GM18511 (cell line): ENCODE measurements around the gene HHEX.
"Not testable (repeated sequence)": the region's sequence is repeated elsewhere in the genome, so short reads cannot be mapped to it uniquely, and the experiment has no call there.

Experiments used
- ATAC-seq: cut with Tn5 transposase; IDR thresholded peaks from one replicate; pipeline ENCODE4 v1.9.1; 2021; ENCODE audit warnings: mild to moderate bottlenecking, moderate library complexity; ENCODE audit not compliant: unreplicated experiment

HHEX gene

GRCh38 chr10:92689663-92690210 is at the start of gene HHEX:
Gene HHEX, plus strand, starts transcription at chr10:92689955. Its CDS starts 32 bp downstream, at chr10:92689987.
- ATAC-seq = peak; percentile 67

DNA sequence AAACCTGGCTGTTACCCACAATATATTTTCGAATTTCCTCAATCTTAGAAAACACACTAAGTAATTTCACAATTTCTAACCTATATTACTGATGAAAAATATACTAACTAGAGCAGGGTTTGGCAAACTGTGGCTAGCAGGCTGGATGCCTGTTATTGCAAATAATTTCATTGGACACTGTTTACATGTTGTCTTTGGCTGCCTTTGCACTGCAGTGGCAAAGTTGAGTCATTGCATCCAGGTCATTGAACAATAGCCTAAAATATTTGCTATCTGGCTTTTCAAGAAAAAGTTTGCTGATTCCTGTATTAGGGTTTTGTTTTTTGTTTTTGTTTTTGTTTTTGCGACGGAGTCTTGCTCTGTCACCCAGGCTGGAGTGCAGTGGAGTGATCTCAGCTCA is 49.6 kb upstream of the HHEX start:
- ATAC-seq = no peak

DNA sequence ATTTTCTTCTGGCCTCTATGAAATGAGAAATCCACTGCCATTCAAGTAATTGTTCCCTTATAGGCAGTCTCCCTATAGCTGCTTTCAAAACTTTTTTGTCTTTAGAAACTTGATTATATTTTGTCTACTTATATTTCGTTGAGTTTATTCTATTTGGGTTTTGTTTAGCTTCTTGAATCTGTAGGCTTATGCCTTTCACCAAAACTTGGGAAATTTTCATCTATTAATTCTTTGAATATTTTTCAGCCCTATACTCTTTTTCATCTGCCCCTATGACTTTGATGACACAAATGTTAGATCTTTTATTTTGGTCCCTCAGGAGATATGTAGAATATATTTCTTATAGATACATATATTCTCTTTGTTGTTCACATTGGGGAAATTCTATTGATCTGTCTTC is 48.3 kb upstream of the HHEX start:
- no peak for ATAC-seq

GRCh38 chr10:92644921-92645320 is 44.8 kb upstream of the HHEX start:
- ATAC-seq = no peak

GRCh38 chr10:92650864-92651263 is 38.9 kb upstream of the HHEX start:
- ATAC-seq = not testable (repeated sequence)

DNA sequence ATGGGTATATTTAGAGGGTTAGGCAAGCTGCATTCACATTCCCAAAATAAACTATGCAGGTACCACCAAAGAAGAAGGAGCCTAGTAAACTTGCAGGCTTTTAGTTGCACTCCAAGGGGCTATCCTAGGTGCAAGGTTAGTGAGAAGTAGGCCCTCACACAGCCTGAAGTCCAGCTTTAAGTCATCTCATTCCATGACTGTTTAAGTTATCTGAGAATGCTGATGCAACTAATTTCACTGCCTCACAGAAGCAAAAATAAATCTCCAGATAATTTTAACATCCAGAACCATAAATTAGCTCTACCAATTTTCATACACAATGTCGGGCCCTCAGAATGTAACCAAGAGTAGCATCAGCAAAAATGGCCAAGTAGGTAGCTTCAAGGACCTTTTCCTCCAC is 34.3 kb upstream of the HHEX start:
- ATAC-seq = no peak

GRCh38 chr10:92656266-92656961 is 33.3 kb upstream of the HHEX start:
- ATAC-seq = no peak

GRCh38 chr10:92657024-92657423 is 32.7 kb upstream of the HHEX start:
- ATAC-seq = no peak

DNA sequence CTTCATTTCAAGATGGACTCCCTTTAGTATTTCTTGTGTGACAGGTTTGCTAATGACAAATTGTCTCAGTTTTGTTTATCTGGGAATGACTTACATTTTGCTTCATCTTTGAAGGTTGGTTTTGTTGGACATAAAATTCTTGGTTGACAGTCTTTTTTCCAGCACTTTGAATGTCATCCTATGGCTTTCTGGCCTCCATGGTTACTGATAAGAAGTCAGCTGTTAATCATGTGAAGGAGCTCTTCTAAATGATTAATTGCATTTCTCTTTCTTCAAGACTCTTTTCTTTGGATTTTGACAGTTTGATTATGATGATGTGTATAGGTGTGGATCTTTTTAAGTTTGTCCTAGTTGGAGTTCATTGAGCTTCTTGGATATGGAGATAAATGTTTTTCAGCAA is 26.9 kb upstream of the HHEX start:
- ATAC-seq = no peak

GRCh38 chr10:92664322-92664721 is 25.4 kb upstream of the HHEX start:
- no peak for ATAC-seq

GRCh38 chr10:92667078-92667477 is 22.7 kb upstream of the HHEX start:
- ATAC-seq = no peak

- no peak for ATAC-seq
These were observed 12.0 kb upstream of the HHEX start for GRCh38 chr10:92677708-92678107.

DNA sequence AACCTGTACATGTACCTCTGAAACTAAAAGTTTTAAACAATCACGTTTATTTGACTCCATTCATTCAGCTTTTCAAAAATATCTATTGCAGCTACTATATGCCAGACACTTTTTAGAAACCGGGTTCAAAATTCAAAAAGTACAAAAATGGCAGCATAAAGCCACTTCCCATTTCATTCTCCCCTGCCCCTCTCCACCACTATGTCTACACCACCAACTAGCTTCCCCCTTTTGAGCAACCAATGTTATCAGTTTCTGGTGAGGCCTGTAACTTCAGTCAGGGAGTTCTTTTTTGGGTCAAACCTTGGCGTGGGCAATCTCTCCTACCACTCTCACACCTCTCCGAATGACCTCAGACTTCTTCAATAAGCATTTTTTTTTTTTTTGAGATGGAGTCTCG is 11.5 kb upstream of the HHEX start:
- ATAC-seq = no peak

DNA sequence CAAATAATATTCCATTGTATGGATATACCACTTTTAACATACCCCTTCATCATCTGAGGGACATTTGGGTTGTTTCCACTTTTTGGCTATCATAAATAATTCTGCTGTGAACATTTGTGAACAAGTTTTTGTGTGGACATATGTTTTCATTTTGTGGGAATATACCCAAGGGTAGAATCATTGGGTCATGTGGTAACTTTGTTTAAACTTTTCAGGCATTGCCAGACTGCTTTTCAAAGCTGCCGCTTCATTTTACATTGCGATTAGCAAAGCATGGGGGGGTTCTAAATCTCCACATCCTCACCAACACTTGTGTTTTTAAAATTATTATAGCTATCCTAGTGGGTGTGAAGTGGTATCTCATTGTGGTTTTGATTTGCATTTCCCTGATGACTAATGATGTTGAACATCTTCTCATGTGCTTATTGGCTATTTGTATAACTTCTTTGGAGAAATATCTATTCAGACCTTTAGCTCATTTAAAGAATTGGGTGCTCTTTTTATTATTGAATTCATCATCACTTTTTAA is 8.4 kb upstream of the HHEX start:
- ATAC-seq = no peak

GRCh38 chr10:92688573-92688926 is 1.2 kb upstream of the HHEX start:
- no peak for ATAC-seq

DNA sequence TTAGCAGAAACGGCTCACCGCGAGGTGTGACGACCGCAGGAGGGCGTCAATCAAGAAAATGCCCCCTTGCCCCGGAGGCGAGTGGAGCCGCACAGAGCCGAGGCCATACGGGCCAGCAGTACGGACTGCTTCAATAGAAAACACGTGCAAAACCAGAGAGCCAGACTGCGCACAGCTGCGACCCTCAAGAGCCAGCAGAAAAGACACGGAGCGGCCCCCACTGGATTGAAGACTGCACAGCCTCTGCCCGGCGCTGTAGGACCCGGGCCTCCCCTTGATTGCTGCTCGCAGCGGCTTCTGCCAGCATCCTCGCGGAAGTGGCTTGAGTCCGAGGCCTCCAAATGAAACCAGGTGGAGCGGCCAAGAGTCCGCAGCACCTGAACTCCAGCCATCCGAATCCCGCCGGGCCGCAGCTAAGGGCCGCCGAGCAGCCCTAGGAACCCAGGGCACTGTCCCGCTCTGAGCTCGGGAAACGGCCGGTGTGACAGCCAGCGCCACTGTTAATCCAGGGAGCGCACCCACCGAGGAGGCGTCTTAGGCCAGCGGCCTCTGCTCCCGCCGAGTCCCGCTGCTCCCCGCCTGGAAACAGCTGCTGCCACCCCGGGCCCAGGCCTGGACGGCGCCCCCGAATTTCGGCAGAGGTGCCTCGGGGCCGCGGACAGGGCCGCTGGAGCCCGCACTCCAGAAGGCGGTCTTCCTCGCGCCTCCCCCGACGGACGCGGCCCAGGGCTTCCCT is 660 bp upstream of the HHEX start:
- ATAC-seq = peak; percentile 27

GRCh38 chr10:92690211-92690914 is 608 bp downstream of the HHEX start:
- peak; percentile 44 for ATAC-seq

GRCh38 chr10:92690915-92691590 is 1.3 kb downstream of the HHEX start:
- ATAC-seq = no peak

GRCh38 chr10:92691591-92692079 is 1.9 kb downstream of the HHEX start:
- no peak for ATAC-seq

- ATAC-seq = no peak
These were observed 2.4 kb downstream of the HHEX start for GRCh38 chr10:92692080-92692671.
